OCI-LY3 (cell line): Measurements from ENCODE around the gene ABCA4.
A peak's percentile ranks its signal among the peaks of the same experiment; 100 is the strongest.

Experiments used
- H2AFZ ChIP-seq: fragments of 200-600, 300-600 bp; shearing (Covaris generic); 2 replicates; pipeline ENCODE4 v1.6.0; 2014; ENCODE audit warnings: antibody characterized with exemption, low read depth, low read length
- H3K27ac ChIP-seq: fragments of 200-600, 300-600 bp; sonication (generic); 2 replicates; pipeline ENCODE4 v1.5.1; 2014; ENCODE audit warnings: mild to moderate bottlenecking, low read length, moderate library complexity, mixed read lengths
- H3K27me3 ChIP-seq: fragments of 200-600, 300-600 bp; sonication (generic); 2 replicates; pipeline ENCODE4 v1.6.1; 2014; ENCODE audit warnings: low read depth, low read length, mixed read lengths
- H3K36me3 ChIP-seq: fragments of 200-600, 300-600 bp; sonication (generic); replicated peaks from 2 replicates; pipeline ENCODE3; 2014; ENCODE audit warnings: low read depth, low read length, mixed read lengths
- H3K4me1 ChIP-seq: fragments of 300-600, 200-600 bp; sonication (generic); 2 replicates; pipeline ENCODE4 v1.6.1; 2014; ENCODE audit warnings: low read length, mixed read lengths
- H3K4me2 ChIP-seq: fragments of 200-600, 300-600 bp; sonication (generic); 2 replicates; pipeline ENCODE4 v1.6.1; 2014; ENCODE audit warnings: low read length, mixed read lengths
- H3K4me3 ChIP-seq: fragments of 300-600, 200-600 bp; sonication (generic); 2 replicates; pipeline ENCODE4 v1.5.1; 2014; ENCODE audit warnings: antibody characterized with exemption, mild to moderate bottlenecking, low read length, moderate library complexity
- H3K79me2 ChIP-seq: fragments of 300-600, 200-600 bp; shearing (Covaris generic); 2 replicates; pipeline ENCODE4 v1.6.1; 2014; ENCODE audit warnings: mild to moderate bottlenecking, low read length, mixed read lengths
- H3K9ac ChIP-seq: fragments of 300-600, 200-600 bp; shearing (Covaris generic); 2 replicates; pipeline ENCODE4 v1.6.0; 2014; ENCODE audit warnings: mild to moderate bottlenecking, low read length, moderate library complexity
- H3K9me3 ChIP-seq: fragments of 200-600, 300-600 bp; shearing (Covaris generic); 2 replicates; pipeline ENCODE4 v1.6.1; 2014; ENCODE audit warnings: low read length, mixed read lengths; ENCODE audit not compliant: insufficient read depth
- H4K20me1 ChIP-seq: fragments of 200-600, 300-600 bp; sonication (generic); 2 replicates; pipeline ENCODE4 v1.6.1; 2016; ENCODE audit warnings: low read length, mixed read lengths; ENCODE audit not compliant: insufficient read depth
- CTCF ChIP-seq: fragments of 200-600, 300-600 bp; sonication (generic); IDR thresholded peaks from 2 replicates; pipeline ENCODE4 v1.5.1; 2014; ENCODE audit warnings: antibody characterized with exemption, low read length, low read depth
- EZH2phosphoT487 ChIP-seq: fragments of 200-600 bp; shearing (Covaris generic); IDR thresholded peaks from 2 replicates; pipeline ENCODE4 v1.6.1; 2018; ENCODE audit warnings: antibody characterized with exemption, mixed run types, low read depth

Gene ABCA4

DNA sequence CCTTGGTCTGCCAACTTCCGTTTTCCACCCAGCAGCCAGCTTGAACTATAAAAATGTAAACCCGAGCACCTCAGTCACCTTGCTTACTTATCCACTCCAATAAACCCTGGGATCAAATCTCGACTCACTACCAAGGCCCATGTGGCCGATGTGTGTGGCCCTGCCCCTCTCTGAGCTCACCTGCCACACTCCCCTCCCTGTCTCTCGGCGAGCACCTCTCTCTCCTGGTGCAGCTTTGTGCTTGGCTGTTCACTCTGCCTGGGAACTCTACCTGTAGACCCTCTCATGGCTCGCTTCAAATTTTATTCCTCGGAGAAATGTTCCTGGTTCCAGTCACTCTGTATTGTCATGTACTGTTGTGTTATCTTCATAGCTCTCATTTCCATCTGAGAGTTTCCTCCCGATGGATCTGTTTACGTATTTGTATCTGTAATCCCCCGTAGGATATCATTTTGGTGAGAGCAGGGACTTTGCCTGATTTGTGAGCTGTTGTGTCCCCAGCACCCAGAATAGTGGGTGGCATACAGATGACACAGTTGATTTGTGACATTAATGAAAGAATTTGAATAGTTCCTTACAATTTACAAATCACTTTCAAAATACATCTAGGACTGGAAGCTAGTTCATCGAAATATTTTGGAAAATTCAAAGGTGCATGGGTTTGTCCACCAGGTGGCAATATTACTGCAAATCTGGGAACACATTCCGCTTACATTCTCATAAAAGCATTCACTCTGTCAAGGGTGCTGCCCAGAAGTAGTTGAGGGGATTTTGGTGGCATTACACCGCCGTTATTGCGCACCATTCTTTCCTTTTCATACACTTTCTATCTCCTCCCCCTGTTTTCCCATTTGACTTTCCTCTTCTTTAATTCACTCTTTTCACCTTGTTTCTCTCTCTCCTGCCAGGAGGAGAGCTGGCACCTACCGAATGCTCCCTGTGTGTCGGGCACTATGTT, 95.3 kb downstream of the ABCA4 start:
- Histone ChIP-seq H3K27me3 (peaks cover 17% of the 10 kb centered on the region; the same call in 1 of the 2 replicates), H3K4me2 (peak overlapping the region; percentile 47), H2AFZ (no peak overlapping the region), H3K4me1 (no peaks in the 10 kb centered on the region; the same call in 1 of the 2 replicates), H3K27ac (no peak overlapping the region), H3K4me3 (no peak overlapping the region), H3K9me3 (no peaks in the 10 kb centered on the region), H3K79me2 (no peaks in the 10 kb centered on the region), H4K20me1 (no peaks in the 10 kb centered on the region), H3K9ac (no peak overlapping the region), H3K36me3 (no peaks in the 10 kb centered on the region)
- TF ChIP-seq CTCF (peak; percentile 63), EZH2phosphoT487 (no peak)

DNA sequence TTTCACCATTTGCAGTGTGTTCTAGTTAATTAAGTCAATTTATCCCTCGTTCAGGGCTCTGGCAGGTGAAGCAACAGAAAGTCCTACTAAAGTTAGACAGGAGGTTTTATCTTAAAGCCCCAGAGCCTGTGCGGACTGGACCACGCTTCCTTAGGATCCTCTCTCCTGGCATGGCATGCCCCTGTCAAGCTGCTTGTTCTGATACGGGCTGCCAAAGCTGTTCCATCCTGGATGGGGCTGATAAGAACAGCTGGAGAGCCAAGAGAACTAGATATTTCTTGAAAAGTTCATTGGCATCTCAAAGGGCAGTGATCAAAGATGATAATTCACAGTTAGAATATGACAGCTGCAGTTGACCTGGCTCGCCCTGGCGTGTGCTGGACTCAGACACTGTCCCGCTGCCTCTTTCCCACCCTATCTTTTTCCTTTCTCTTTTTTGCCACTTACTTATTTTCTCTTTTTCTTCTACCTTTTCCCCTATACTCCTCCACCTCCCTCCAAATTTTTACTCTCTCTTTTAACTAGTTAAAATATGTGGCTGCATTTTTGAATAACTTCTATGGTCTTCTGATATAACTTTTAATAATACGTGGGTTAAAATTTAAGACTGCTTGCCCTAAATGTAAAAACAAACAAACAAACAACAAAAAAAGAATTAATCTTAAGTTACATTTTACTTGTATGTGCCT, 96.7 kb downstream of the ABCA4 start:
- Histone ChIP-seq H3K36me3 (no peaks in the 10 kb centered on the region), H3K9me3 (no peaks in the 10 kb centered on the region), H3K9ac (no peak overlapping the region)

GRCh38 chr1:94022471-94023189, 98.3 kb downstream of the ABCA4 start:
- no peak overlapping the region for H3K4me3 ChIP-seq
- H4K20me1 ChIP-seq, result no peaks in the 10 kb centered on the region
- TF ChIP-seq EZH2phosphoT487 (no peak), CTCF (no peak)
- H3K79me2 ChIP-seq, result no peaks in the 10 kb centered on the region
- H3K36me3 ChIP-seq, result no peaks in the 10 kb centered on the region
- H3K27ac ChIP-seq, result no peak overlapping the region
- H3K9me3 ChIP-seq, result no peaks in the 10 kb centered on the region
- H3K4me2 ChIP-seq, result no peak overlapping the region
- H3K27me3 ChIP-seq, result peaks cover 17% of the 10 kb centered on the region; the same call in 1 of the 2 replicates
- H3K4me1 ChIP-seq, result no peaks in the 10 kb centered on the region; the same call in 1 of the 2 replicates
- H3K9ac ChIP-seq, result no peak overlapping the region
- H2AFZ ChIP-seq, result no peak overlapping the region

More for the DNA sequence above, 96.7 kb downstream of the ABCA4 start:
- H3K4me2 ChIP-seq, result no peak overlapping the region
- H3K27ac ChIP-seq, result no peak overlapping the region
- H3K79me2 ChIP-seq, result no peaks in the 10 kb centered on the region
- no peak for TF ChIP-seq EZH2phosphoT487
- TF ChIP-seq CTCF, result no peak
- H3K4me3 ChIP-seq, result no peak overlapping the region
- H4K20me1 ChIP-seq, result no peaks in the 10 kb centered on the region
- H3K4me1 ChIP-seq, result no peaks in the 10 kb centered on the region; the same call in 1 of the 2 replicates
- no peak overlapping the region for H2AFZ ChIP-seq
- peaks cover 17% of the 10 kb centered on the region; the same call in 1 of the 2 replicates for H3K27me3 ChIP-seq
